Breast epithelium (tissue), 4 donors: ENCODE measurements around the gene GCLC. TPM values are rescaled to one million over a fixed set of nuclear protein-coding genes. Genes with fewer than 3 reads are reported as not detected.

ENCODE experiments used
- DNase-seq, 2 donors: peaks; one replicate each; pipeline ENCODE4 v3.0.0-alpha.2; 2019; ENCODE audit warnings: low spot score in 2 of 2
- H3K27ac ChIP-seq, 2 donors: fragments of 200-600 bp; sonication (generic) in 1 of 2; one replicate each; pipeline ENCODE4 v1.5.1; 2016 to 2019; ENCODE audit warnings: mild to moderate bottlenecking in 1 of 2
- H3K27me3 ChIP-seq, 2 donors: fragments of 200-600 bp; sonication (generic) in 1 of 2; one replicate each; pipeline versions ENCODE4 v1.5.1 to v1.6.0; 2017 to 2019; ENCODE audit warnings: control low read depth in 1 of 2, mild to moderate bottlenecking in 1 of 2
- H3K36me3 ChIP-seq: fragments of 200-600 bp; one replicate; pipeline ENCODE4 v1.5.1; 2019
- H3K4me1 ChIP-seq, 2 donors: fragments of 200-600 bp; sonication (generic); one replicate each; pipeline ENCODE4 v1.5.1; 2016 to 2019; ENCODE audit warnings: control low read depth in 1 of 2
- H3K4me3 ChIP-seq, 3 donors: fragments of 200-600 bp; sonication (generic); 1 replicate in 2 of 3; 2 replicates in 1 of 3; pipeline ENCODE4 v1.5.1; 2016 to 2019; ENCODE audit warnings: mild to moderate bottlenecking in 3 of 3, moderate library complexity in 2 of 3
- H3K9me3 ChIP-seq, 2 donors: fragments of 200-600 bp; sonication (generic) in 1 of 2; one replicate each; pipeline ENCODE4 v1.5.1; 2016 to 2019; ENCODE audit warnings: control low read depth in 1 of 2
- CTCF ChIP-seq, 3 donors: fragments of 450-650 bp; IDR thresholded peaks; one replicate each; pipeline ENCODE4 v1.5.1; 2016 to 2017; ENCODE audit warnings: antibody characterized with exemption in 3 of 3, mild to moderate bottlenecking in 3 of 3, moderate library complexity in 3 of 3
- POLR2A ChIP-seq: fragments of 450-650 bp; IDR thresholded peaks from one replicate; pipeline ENCODE4 v1.6.1; 2016; ENCODE audit warnings: antibody characterized with exemption, mild to moderate bottlenecking, moderate library complexity
- POLR2AphosphoS5 ChIP-seq, 3 donors: sonication (generic); formaldehyde crosslinking; IDR thresholded peaks; one replicate each; pipeline ENCODE4 v1.6.1; 2017; ENCODE audit warnings: antibody characterized with exemption in 3 of 3
- intact Hi-C: fragments of 100-400 bp; cut with DNase I; formaldehyde crosslinking; loops from one replicate; pipeline ENCODE4 v1.15.1; 2023; ENCODE audit warnings: low total_unique reads
- total RNA-seq, 3 donors: library from RNA; depleted of rRNA; stranded (reverse); fragments of >200 nt; gene quantifications; one replicate each; pipeline ENCODE4 v1.1.0, GENCODE V29; 2016

GCLC gene
- total RNA-seq, 3 donors from 2014 or later: 33.8 to 50.6 (median 39.0) TPM

GRCh38 chr6:53587291-53587690 is 42.4 kb upstream of the GCLC start:
- Histone ChIP-seq H3K4me1 (no peaks in the 10 kb centered on the region), H3K4me3 (no peak overlapping the region), H3K9me3 (no peaks in the 10 kb centered on the region), H3K27me3 (no peaks in the 10 kb centered on the region), H3K27ac (no peak overlapping the region), H3K36me3 (no peaks in the 10 kb centered on the region)
- TF ChIP-seq CTCF (IDR thresholded peaks at IDR 0.05): no peak
- intact Hi-C loops: no loop called here
- no peak for DNase-seq

GRCh38 chr6:53585208-53585900 is 40.5 kb upstream of the GCLC start:
- TF ChIP-seq POLR2AphosphoS5 (IDR thresholded peaks at IDR 0.05): no peak
- TF ChIP-seq CTCF (IDR thresholded peaks at IDR 0.05): no peak
- TF ChIP-seq POLR2A: no peak
- Histone ChIP-seq H3K9me3 (no peaks in the 10 kb centered on the region), H3K36me3 (no peaks in the 10 kb centered on the region), H3K27ac (no peak overlapping the region), H3K27me3 (no peaks in the 10 kb centered on the region), H3K4me3 (no peak overlapping the region), H3K4me1 (no peaks in the 10 kb centered on the region)
- no peak for DNase-seq
- intact Hi-C loops: no loop called here

GRCh38 chr6:53584726-53585125 is 39.8 kb upstream of the GCLC start:
- Histone ChIP-seq H3K4me1 (no peaks in the 10 kb centered on the region), H3K36me3 (no peaks in the 10 kb centered on the region), H3K27me3 (no peaks in the 10 kb centered on the region), H3K9me3 (no peaks in the 10 kb centered on the region), H3K4me3 (no peak overlapping the region), H3K27ac (no peak overlapping the region)
- no peak for DNase-seq
- TF ChIP-seq CTCF (IDR thresholded peaks at IDR 0.05) (no peak), POLR2AphosphoS5 (IDR thresholded peaks at IDR 0.05) (no peak), POLR2A (no peak)
- intact Hi-C loops: no loop called here

GRCh38 chr6:53583451-53583850 is 38.5 kb upstream of the GCLC start:
- H3K4me1 ChIP-seq: no peaks in the 10 kb centered on the region
- no peaks in the 10 kb centered on the region for H3K27me3 ChIP-seq
- intact Hi-C loops: no loop called here
- no peak overlapping the region for H3K27ac ChIP-seq
- TF ChIP-seq CTCF (IDR thresholded peaks at IDR 0.05) (no peak), POLR2A (no peak), POLR2AphosphoS5 (IDR thresholded peaks at IDR 0.05) (no peak)
- no peak for DNase-seq
- no peaks in the 10 kb centered on the region for H3K9me3 ChIP-seq
- no peak overlapping the region for H3K4me3 ChIP-seq
- H3K36me3 ChIP-seq: no peaks in the 10 kb centered on the region

GRCh38 chr6:53582963-53583362 is 38.1 kb upstream of the GCLC start:
- no peak for TF ChIP-seq POLR2AphosphoS5 (IDR thresholded peaks at IDR 0.05)
- TF ChIP-seq POLR2A: no peak
- TF ChIP-seq CTCF (IDR thresholded peaks at IDR 0.05): no peak
- Histone ChIP-seq H3K27ac (no peak overlapping the region), H3K4me1 (no peaks in the 10 kb centered on the region), H3K36me3 (no peaks in the 10 kb centered on the region), H3K4me3 (no peak overlapping the region), H3K9me3 (no peaks in the 10 kb centered on the region), H3K27me3 (no peaks in the 10 kb centered on the region)
- no peak for DNase-seq
- intact Hi-C loops: no loop called here
